Adrenal gland (tissue), 5 donors: ENCODE results near the gene KRT6B.

Experiments used
- CTCF ChIP-seq, 6 experiments: fragments of 450-650 bp in 4 of 6; fragments of 200-600 bp in 2 of 6; sonication (generic) in 1 of 6; IDR thresholded peaks; 1 replicate in 5 of 6; 2 replicates in 1 of 6; pipeline versions ENCODE4 v1.5.1 to v1.8.0; 2016 to 2021; ENCODE audit warnings: antibody characterized with exemption in 6 of 6, mild to moderate bottlenecking in 2 of 6, moderate library complexity in 1 of 6
- POLR2A ChIP-seq, 2 donors: fragments of 450-650 bp; IDR thresholded peaks; one replicate each; pipeline ENCODE4 v1.6.1; 2017; ENCODE audit warnings: antibody characterized with exemption in 2 of 2, mild to moderate bottlenecking in 2 of 2, moderate library complexity in 1 of 2
- donor health status: DM: no; HTN: no; CAD: no.

GRCh38 chr12:52436828-52437474 is 15.0 kb downstream of the KRT6B start:
- TF ChIP-seq POLR2A (IDR thresholded peaks at IDR 0.05) (no peak), CTCF (IDR thresholded peaks at IDR 0.05) (no peak)
